Measurements from ENCODE around the gene FGGY. TPM values are rescaled to one million over a fixed set of nuclear protein-coding genes. Genes with fewer than 3 reads are reported as not detected.

Gene FGGY
- total and polyA plus RNA-seq, 2 donors (not counting 3 experiments of a cell fraction or from before 2014, with no cell fraction given): 5.6 to 6.4 TPM

- FAIRE-seq (no peak), DNase-seq (ENCODE audit: low read depth, low spot score) (no peak)
- Histone ChIP-seq H3K4me3 (replicated peaks in 1 of 3; ENCODE audit: insufficient read depth in 1 of 3, low read depth in 1 of 3, low read length in 3 of 3) (no peak overlapping the region), H2AFZ (ENCODE audit: low read depth, low read length) (no peak overlapping the region), H3K79me2 (ENCODE audit: control insufficient read depth, insufficient read depth, low read length) (no peaks in the 10 kb centered on the region), H3K4me2 (ENCODE audit: insufficient read depth, low read length) (no peak overlapping the region), H4K20me1 (replicated peaks; ENCODE audit: control insufficient read depth, extremely low read depth, insufficient read depth, low read length) (no peaks in the 10 kb centered on the region), H3K36me3 (ENCODE audit: control insufficient read depth in 2 of 2, extremely low read depth in 1 of 2, insufficient read depth in 2 of 2, low read length in 2 of 2) (no peaks in the 10 kb centered on the region), H3K9me1 (replicated peaks; ENCODE audit: control insufficient read depth, extremely low read depth, insufficient read depth, low read length) (no peaks in the 10 kb centered on the region), H3K9me3 (replicated peaks; ENCODE audit: control insufficient read depth, insufficient read depth, low read length) (no peaks in the 10 kb centered on the region), H3K9ac (replicated peaks; ENCODE audit: extremely low read depth, insufficient read depth, low read length) (no peak overlapping the region), H3K4me1 (ENCODE audit: control insufficient read depth, extremely low read depth, insufficient read depth, low read length) (no peaks in the 10 kb centered on the region), H3K27ac (ENCODE audit: insufficient read depth, low read depth, low read length) (no peak overlapping the region), H3K27me3 (ENCODE audit: control insufficient read depth in 2 of 2, insufficient read depth in 2 of 2, low read length in 2 of 2) (no peaks in the 10 kb centered on the region)
- CTCF ChIA-PET: no interaction called here
- POLR2A ChIA-PET: no interaction called here
- no TSS peak for BruUV-seq (replicated peaks)
- TF ChIP-seq GATA2 (IDR thresholded peaks at IDR 0.05; ENCODE audit: insufficient read depth, insufficient read length, low read depth, low read length) (no peak), CTCF (IDR thresholded peaks at IDR 0.05; ENCODE audit: extremely low read depth in 1 of 2, insufficient read depth in 1 of 2, low read depth in 1 of 2, low read length in 2 of 2) (no peak), MAX (IDR thresholded peaks at IDR 0.05; ENCODE audit: insufficient read depth, insufficient read length) (no peak), MYC (IDR thresholded peaks at IDR 0.05; ENCODE audit: low read depth, low read length) (no peak), POLR2AphosphoS5 (IDR thresholded peaks at IDR 0.05; ENCODE audit: insufficient read depth, low read depth, low read length) (no peak), POLR2A (IDR thresholded peaks at IDR 0.05; ENCODE audit: low read depth, low read length) (no peak), FOS (IDR thresholded peaks at IDR 0.05; ENCODE audit: borderline replicate concordance, insufficient read depth, low read length) (no peak), EZH2 (IDR thresholded peaks at IDR 0.05; ENCODE audit: borderline replicate concordance, low read depth, low read length, severe bottlenecking) (no peak)
- dilution Hi-C loops (cut with MboI; ENCODE audit: extremely low pct_ligation_motif_present, low sequenced_read_pairs) (no loop called here), intact Hi-C loops (cut with micrococcal nuclease) (no loop called here)
Observed at GRCh38 chr1:59530119-59530518, 233.2 kb downstream of the FGGY start.

Measured in endothelial cell of umbilical vein (primary cell).